HepG2 (cell line): ENCODE measurements around the gene FRMPD2. TPM values are rescaled to one million over a fixed set of nuclear protein-coding genes. Genes with fewer than 3 reads are reported as not detected.

Source experiments
- ATAC-seq: fragments of 200-7000 bp; cut with Tn5 transposase; 3 replicates; pipeline ENCODE4 v1.9.1; 2020; ENCODE audit warnings: mild to moderate bottlenecking, moderate library complexity
- BruUV-seq: library from RNA; stranded (reverse); fragments of 400-500 nt; replicated peaks from 2 replicates; lab custom pipeline; 2021; lab: Mats Ljungman, UMichigan
- CTCF ChIA-PET: fragments of 300-600 bp; formaldehyde crosslinking; extraction: SDS; loops from one replicate; lab custom pipeline; 2021; ENCODE audit warnings: low total read pairs, inconsistent platforms, low intra/inter-chr PET ratio; lab: Yijun Ruan, JAX
- POLR2A ChIA-PET: fragments of 350-600 bp; sonication (Branson Sonifier 250); formaldehyde crosslinking; loops from one replicate; lab custom pipeline; 2020; ENCODE audit warnings: antibody characterized with exemption, inconsistent platforms; lab: Yijun Ruan, JAX
- DNase-seq: peaks from one replicate; pipeline ENCODE4 v3.0.0-alpha.2; 2015; ENCODE audit warnings: low spot score
- FAIRE-seq: peaks from 3 replicates; lab custom pipeline; 2011; peaks lifted over from hg19 to GRCh38; lab: Jason Lieb, UNC
- H2AFZ ChIP-seq: one replicate; pipeline ENCODE4 v1.6.1; 2011; ENCODE audit warnings: low read length, inconsistent platforms
- H3K27ac ChIP-seq: fragments of 300-600 bp; 3 replicates; pipeline ENCODE4 v1.8.0; 2011; ENCODE audit warnings: mixed run types, mild to moderate bottlenecking, mixed read lengths, low read length, inconsistent platforms; ENCODE audit not compliant: insufficient read depth; ENCODE audit errors: extremely low read length
- H3K27me3 ChIP-seq, 2 experiments: fragments of 200-600 bp in 1 of 2; 2 replicates in 1 of 2; 3 replicates in 1 of 2; pipeline versions ENCODE4 v1.6.0 to v1.8.0; 2011; ENCODE audit warnings: low read length in 2 of 2, mild to moderate bottlenecking in 2 of 2, moderate library complexity in 2 of 2, inconsistent platforms in 1 of 2; ENCODE audit not compliant: insufficient read depth in 2 of 2, control insufficient read depth in 1 of 2
- H3K36me3 ChIP-seq, 2 experiments: fragments of 200-600 bp in 1 of 2; replicated peaks in 1 of 2; 2 replicates in 1 of 2; 3 replicates in 1 of 2; pipeline versions ENCODE4 v1.5.1 to v1.8.0; 2011; ENCODE audit warnings: low read length in 2 of 2, inconsistent platforms in 1 of 2; ENCODE audit not compliant: insufficient read depth in 2 of 2, control insufficient read depth in 1 of 2
- H3K4me1 ChIP-seq: 2 replicates; pipeline ENCODE4 v1.5.1; 2012; ENCODE audit warnings: low read length, inconsistent platforms; ENCODE audit not compliant: insufficient read depth
- H3K4me2 ChIP-seq: 2 replicates; pipeline ENCODE4 v1.6.0; 2011; ENCODE audit warnings: low read depth, low read length, inconsistent platforms
- H3K4me3 ChIP-seq, 3 experiments: fragments of 200-600 bp in 1 of 3; sonication (generic), shearing (Covaris generic) in 1 of 3; replicated peaks in 1 of 3; 2 replicates each; pipeline ENCODE4 v1.5.1; 2011 to 2016; ENCODE audit warnings: low read length in 3 of 3, inconsistent platforms in 2 of 3, low read depth in 2 of 3, mild to moderate bottlenecking in 2 of 3, control low read depth in 1 of 3, mixed read lengths in 1 of 3; ENCODE audit not compliant: insufficient read depth in 1 of 3
- H3K79me2 ChIP-seq: one replicate; pipeline ENCODE4 v1.6.1; 2011; ENCODE audit warnings: low read length, inconsistent platforms; ENCODE audit not compliant: insufficient read depth
- H3K9ac ChIP-seq: 2 replicates; pipeline ENCODE4 v1.6.0; 2011; ENCODE audit warnings: mild to moderate bottlenecking, low read depth, low read length, inconsistent platforms; ENCODE audit not compliant: insufficient read depth
- H3K9me3 ChIP-seq: 2 replicates; pipeline ENCODE4 v1.5.1; 2012; ENCODE audit warnings: mild to moderate bottlenecking, low read length
- H4K20me1 ChIP-seq: 2 replicates; pipeline ENCODE4 v1.6.0; 2011; ENCODE audit warnings: inconsistent platforms, mild to moderate bottlenecking, low read length, moderate library complexity; ENCODE audit not compliant: insufficient read depth
- AGO1 ChIP-seq: fragments of 200-400 bp; formaldehyde crosslinking; IDR thresholded peaks from 2 replicates; pipeline ENCODE4 v1.6.1; 2017; ENCODE audit warnings: mild to moderate bottlenecking, low read depth, low read length, moderate library complexity; ENCODE audit not compliant: poor library complexity, severe bottlenecking
- ETV5 ChIP-seq: IDR thresholded peaks from 2 replicates; pipeline ENCODE4 v1.6.1; 2018; ENCODE audit warnings: missing biosample characterization, missing genetic modification reagents, inconsistent platforms, borderline replicate concordance
- JUN ChIP-seq: sonication (generic); formaldehyde crosslinking; IDR thresholded peaks from 2 replicates; pipeline ENCODE4 v1.4.0; 2020; ENCODE audit warnings: mild to moderate bottlenecking, missing genetic modification reagents
- NKX3-1 ChIP-seq: sonication (generic); formaldehyde crosslinking; IDR thresholded peaks from 2 replicates; pipeline ENCODE4 v1.5.0; 2020; ENCODE audit warnings: missing genetic modification reagents
- NRL ChIP-seq: sonication (generic); formaldehyde crosslinking; IDR thresholded peaks from 2 replicates; pipeline ENCODE4 v1.5.0; 2020; ENCODE audit warnings: missing genetic modification reagents, mild to moderate bottlenecking, moderate library complexity, borderline replicate concordance
- PHF21A ChIP-seq: sonication (generic); formaldehyde crosslinking; IDR thresholded peaks from 2 replicates; pipeline ENCODE4 v1.5.0; 2020; ENCODE audit warnings: mild to moderate bottlenecking, missing genetic modification reagents
- PPARG ChIP-seq: conservative IDR thresholded peaks from 2 replicates; pipeline ENCODE4 v1.6.1; 2016; ENCODE audit warnings: missing biosample characterization, missing genetic modification reagents
- TCF12 ChIP-seq, 2 experiments: fragments of 450-650 bp in 1 of 2; sonication (generic) in 1 of 2; formaldehyde crosslinking in 1 of 2; IDR thresholded peaks; 2 replicates each; pipeline versions ENCODE4 v1.6.1 to v1.8.0; 2017 to 2022; ENCODE audit warnings: antibody characterized with exemption in 1 of 2, mild to moderate bottlenecking in 1 of 2, missing genetic modification reagents in 1 of 2, moderate library complexity in 1 of 2
- ZNF547 ChIP-seq: sonication (generic); formaldehyde crosslinking; IDR thresholded peaks from 2 replicates; pipeline ENCODE4 v1.5.1; 2020; ENCODE audit warnings: mild to moderate bottlenecking, missing genetic modification reagents
- ZNF761 ChIP-seq: sonication (generic); formaldehyde crosslinking; conservative IDR thresholded peaks from 2 replicates; pipeline ENCODE4 v1.4.0; 2020; ENCODE audit warnings: mild to moderate bottlenecking, missing genetic modification reagents
- ZSCAN29 ChIP-seq: sonication (generic); formaldehyde crosslinking; conservative IDR thresholded peaks from 2 replicates; pipeline ENCODE4 v1.4.0; 2020; ENCODE audit warnings: mild to moderate bottlenecking, missing genetic modification reagents
- WGBS: methylation state at CpG from one replicate; pipeline ENCODE4 v1.1.6; 2017; ENCODE audit warnings: low lambda C conversion rate; 5-methylcytosine and 5-hydroxymethylcytosine counted together
- in situ Hi-C: cut with HindIII; loops from 2 replicates; pipeline ENCODE4 v1.10.0; 2017; ENCODE audit warnings: low pct_unique_long_range_greater_than_20kb; ENCODE audit not compliant: extremely low pct_ligation_motif_present
- intact Hi-C: fragments of 100-400 bp; cut with micrococcal nuclease; formaldehyde crosslinking; loops from one replicate; pipeline ENCODE4 v1.10.0; 2022; ENCODE audit not compliant: unreplicated experiment
- polyA plus RNA-seq, 8 experiments: library from polyadenylated mRNA; depleted of rRNA in 3 of 8; stranded (reverse) in 7 of 8; unstranded in 1 of 8; fragments of >200 nt; fragmentation: Illumina TruSeq in 4 of 8; extraction: Trizol in 4 of 8; gene quantifications; 2 replicates each; pipeline versions ENCODE4 v1.2.1 to v1.2.3, GENCODE V29; 2011 to 2016; ENCODE audit warnings: low read depth in 4 of 8, missing spikeins in 1 of 8, mixed read lengths in 1 of 8; ENCODE audit not compliant: insufficient read depth in 1 of 8
- total RNA-seq, 5 experiments: library from RNA; depleted of rRNA; stranded (reverse); fragments of >200 nt; fragmentation: Illumina TruSeq; extraction: Trizol; gene quantifications; 2 replicates each; pipeline ENCODE4 v1.2.3, GENCODE V29; 2016; ENCODE audit warnings: low read depth in 1 of 5
- TF ChIP-seq, protein P1 (sequence below): sonication (generic); formaldehyde crosslinking; IDR thresholded peaks from 2 replicates; pipeline ENCODE4 v1.4.0; 2020; ENCODE audit warnings: missing genetic modification reagents
- TF ChIP-seq, protein P2 (sequence below): sonication (generic); formaldehyde crosslinking; IDR thresholded peaks from 2 replicates; pipeline ENCODE4 v1.4.0; 2020; ENCODE audit warnings: missing genetic modification reagents, mild to moderate bottlenecking, borderline replicate concordance

The FRMPD2 gene
- total and polyA plus RNA-seq, 2 of the 13 experiments (the other 11 are each of a cell fraction or from before 2014, with no cell fraction given), result 0.45 to 1.3 TPM

DNA sequence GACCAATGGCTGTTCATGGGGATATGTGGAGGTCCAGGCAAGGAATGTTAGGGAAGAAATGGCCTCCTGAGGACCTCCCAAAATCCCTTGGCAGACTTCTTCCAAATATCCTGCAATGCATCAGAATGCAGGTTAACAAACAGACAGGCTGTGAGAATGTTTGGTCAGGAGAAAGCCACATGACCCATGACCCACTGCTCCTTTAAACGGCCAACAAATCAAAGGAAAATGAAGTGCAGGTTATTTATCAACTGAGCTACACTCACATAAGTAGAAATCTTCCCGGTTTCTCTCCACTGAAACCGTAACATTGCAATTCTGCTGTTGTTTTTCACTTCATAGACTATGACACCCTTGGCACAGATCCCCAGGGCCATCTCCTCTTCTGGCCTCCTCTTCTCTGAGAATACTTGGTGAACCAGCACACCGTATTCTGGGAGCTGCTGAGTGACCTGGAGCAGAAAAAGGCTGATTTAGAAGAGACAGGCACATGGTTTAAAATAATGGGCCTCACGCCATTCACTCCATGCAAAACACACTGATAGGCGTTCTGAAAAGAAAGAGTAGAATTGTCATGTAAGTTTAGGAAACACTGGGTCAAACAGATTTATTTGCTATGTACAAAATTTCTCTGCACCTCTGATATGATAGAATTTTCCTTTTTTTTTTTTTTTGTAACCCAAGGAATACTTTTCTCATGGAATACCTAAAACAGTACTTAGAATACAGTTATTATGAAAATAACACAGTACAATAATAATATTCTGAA lies 67.8 kb downstream of the FRMPD2 start:
- ChIA-PET CTCF (no interaction called here), POLR2A (no interaction called here)
- WGBS, result 10% methylated on average over 6 of the region's 6 CpGs
- no peaks in the 10 kb centered on the region for H3K27me3 ChIP-seq
- H3K9me3 ChIP-seq, result no peaks in the 10 kb centered on the region
- DNase-seq (no peak), ATAC-seq (peak; percentile 54; the same call in 1 of the 3 replicates), FAIRE-seq (no peak)
- no peak overlapping the region for H2AFZ ChIP-seq
- no peak overlapping the region for H3K4me3 ChIP-seq
- H3K4me1 ChIP-seq, result peaks cover 11% of the 10 kb centered on the region
- no TSS peak for BruUV-seq
- peak overlapping the region; percentile 34 for H3K4me2 ChIP-seq
- TF ChIP-seq AGO1 (no peak), PPARG (0 out of 2 replicates have a peak, but pooled peaks have one; percentile 30)
- no peaks in the 10 kb centered on the region for H3K36me3 ChIP-seq
- intact Hi-C loops, result no loop called here
- H4K20me1 ChIP-seq, result no peaks in the 10 kb centered on the region
- H3K27ac ChIP-seq, result no peak overlapping the region
- no peak overlapping the region for H3K9ac ChIP-seq
- in situ Hi-C loops, result no loop called here
- no peaks in the 10 kb centered on the region for H3K79me2 ChIP-seq

DNA sequence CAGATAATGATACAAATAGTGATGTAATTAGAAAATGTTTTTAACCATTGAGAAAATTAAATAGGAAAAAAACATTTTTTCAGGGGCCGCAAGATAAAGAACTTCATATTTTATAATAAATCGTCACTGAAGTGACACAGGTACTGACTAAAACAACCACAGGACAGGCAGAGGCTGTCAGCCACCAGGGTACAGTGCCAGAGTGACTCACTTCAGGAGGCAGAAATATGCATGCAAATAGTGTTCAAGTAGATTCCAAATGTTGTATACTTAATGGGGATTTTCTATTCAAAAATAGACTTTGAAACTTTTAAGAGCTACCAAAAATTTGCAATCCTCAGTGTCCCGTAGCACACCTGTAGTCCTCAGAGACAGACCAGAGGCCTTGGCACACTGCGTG lies 68.6 kb downstream of the FRMPD2 start:
- H2AFZ ChIP-seq, result no peak overlapping the region
- no peak overlapping the region for H3K9ac ChIP-seq
- 38% methylated on average over 4 of the region's 4 CpGs for WGBS
- intact Hi-C loops (no loop called here), in situ Hi-C loops (no loop called here)
- H3K4me3 ChIP-seq, result no peak overlapping the region
- H3K4me2 ChIP-seq, result peak overlapping the region; percentile 34; the same call in 1 of the 2 replicates
- H3K27me3 ChIP-seq, result no peaks in the 10 kb centered on the region
- no peak overlapping the region for H3K27ac ChIP-seq
- no peaks in the 10 kb centered on the region for H3K79me2 ChIP-seq
- CTCF ChIA-PET, result no interaction called here
- no peak for ATAC-seq
- DNase-seq, result no peak
- no peaks in the 10 kb centered on the region for H3K36me3 ChIP-seq
- no peaks in the 10 kb centered on the region for H4K20me1 ChIP-seq
- FAIRE-seq, result no peak
- no TSS peak for BruUV-seq
- POLR2A ChIA-PET, result no interaction called here
- no peaks in the 10 kb centered on the region for H3K9me3 ChIP-seq
- H3K4me1 ChIP-seq, result peaks cover 11% of the 10 kb centered on the region
- TF ChIP-seq NRL (CRISPR knock-in tag) (no peak), JUN (no peak), ZSCAN29 (CRISPR knock-in tag) (no peak), NKX3-1 (CRISPR knock-in tag) (no peak), ZNF547 (CRISPR knock-in tag) (no peak), TCF12 (IDR thresholded peaks at IDR 0.05) (no peak), TCF12 (CRISPR knock-in tag; IDR thresholded peaks at IDR 0.05) (no peak), ETV5 (CRISPR knock-in tag) (no peak), PHF21A (CRISPR knock-in tag) (no peak), ZNF761 (no peak)
- TF ChIP-seq, protein P1, sequence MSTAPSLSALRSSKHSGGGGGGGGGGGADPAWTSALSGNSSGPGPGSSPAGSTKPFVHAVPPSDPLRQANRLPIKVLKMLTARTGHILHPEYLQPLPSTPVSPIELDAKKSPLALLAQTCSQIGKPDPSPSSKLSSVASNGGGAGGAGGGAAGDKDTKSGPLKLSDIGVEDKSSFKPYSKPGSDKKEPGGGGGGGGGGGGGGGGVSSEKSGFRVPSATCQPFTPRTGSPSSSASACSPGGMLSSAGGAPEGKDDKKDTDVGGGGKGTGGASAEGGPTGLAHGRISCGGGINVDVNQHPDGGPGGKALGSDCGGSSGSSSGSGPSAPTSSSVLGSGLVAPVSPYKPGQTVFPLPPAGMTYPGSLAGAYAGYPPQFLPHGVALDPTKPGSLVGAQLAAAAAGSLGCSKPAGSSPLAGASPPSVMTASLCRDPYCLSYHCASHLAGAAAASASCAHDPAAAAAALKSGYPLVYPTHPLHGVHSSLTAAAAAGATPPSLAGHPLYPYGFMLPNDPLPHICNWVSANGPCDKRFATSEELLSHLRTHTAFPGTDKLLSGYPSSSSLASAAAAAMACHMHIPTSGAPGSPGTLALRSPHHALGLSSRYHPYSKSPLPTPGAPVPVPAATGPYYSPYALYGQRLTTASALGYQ (CRISPR knock-in tag), result no peak
- TF ChIP-seq, protein P2, sequence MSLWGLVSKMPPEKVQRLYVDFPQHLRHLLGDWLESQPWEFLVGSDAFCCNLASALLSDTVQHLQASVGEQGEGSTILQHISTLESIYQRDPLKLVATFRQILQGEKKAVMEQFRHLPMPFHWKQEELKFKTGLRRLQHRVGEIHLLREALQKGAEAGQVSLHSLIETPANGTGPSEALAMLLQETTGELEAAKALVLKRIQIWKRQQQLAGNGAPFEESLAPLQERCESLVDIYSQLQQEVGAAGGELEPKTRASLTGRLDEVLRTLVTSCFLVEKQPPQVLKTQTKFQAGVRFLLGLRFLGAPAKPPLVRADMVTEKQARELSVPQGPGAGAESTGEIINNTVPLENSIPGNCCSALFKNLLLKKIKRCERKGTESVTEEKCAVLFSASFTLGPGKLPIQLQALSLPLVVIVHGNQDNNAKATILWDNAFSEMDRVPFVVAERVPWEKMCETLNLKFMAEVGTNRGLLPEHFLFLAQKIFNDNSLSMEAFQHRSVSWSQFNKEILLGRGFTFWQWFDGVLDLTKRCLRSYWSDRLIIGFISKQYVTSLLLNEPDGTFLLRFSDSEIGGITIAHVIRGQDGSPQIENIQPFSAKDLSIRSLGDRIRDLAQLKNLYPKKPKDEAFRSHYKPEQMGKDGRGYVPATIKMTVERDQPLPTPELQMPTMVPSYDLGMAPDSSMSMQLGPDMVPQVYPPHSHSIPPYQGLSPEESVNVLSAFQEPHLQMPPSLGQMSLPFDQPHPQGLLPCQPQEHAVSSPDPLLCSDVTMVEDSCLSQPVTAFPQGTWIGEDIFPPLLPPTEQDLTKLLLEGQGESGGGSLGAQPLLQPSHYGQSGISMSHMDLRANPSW (CRISPR knock-in tag), result no peak
